GM21360 (cell line): ENCODE measurements around the gene KIF26A.

ENCODE experiments used
- ATAC-seq: cut with Tn5 transposase; IDR thresholded peaks from one replicate; pipeline ENCODE4 v1.9.1; 2021; ENCODE audit warnings: mild to moderate bottlenecking, moderate library complexity; ENCODE audit not compliant: unreplicated experiment

Gene KIF26A

GRCh38 chr14:104130974-104131651 lies 7.3 kb upstream of the KIF26A start:
- ATAC-seq = no peak

DNA sequence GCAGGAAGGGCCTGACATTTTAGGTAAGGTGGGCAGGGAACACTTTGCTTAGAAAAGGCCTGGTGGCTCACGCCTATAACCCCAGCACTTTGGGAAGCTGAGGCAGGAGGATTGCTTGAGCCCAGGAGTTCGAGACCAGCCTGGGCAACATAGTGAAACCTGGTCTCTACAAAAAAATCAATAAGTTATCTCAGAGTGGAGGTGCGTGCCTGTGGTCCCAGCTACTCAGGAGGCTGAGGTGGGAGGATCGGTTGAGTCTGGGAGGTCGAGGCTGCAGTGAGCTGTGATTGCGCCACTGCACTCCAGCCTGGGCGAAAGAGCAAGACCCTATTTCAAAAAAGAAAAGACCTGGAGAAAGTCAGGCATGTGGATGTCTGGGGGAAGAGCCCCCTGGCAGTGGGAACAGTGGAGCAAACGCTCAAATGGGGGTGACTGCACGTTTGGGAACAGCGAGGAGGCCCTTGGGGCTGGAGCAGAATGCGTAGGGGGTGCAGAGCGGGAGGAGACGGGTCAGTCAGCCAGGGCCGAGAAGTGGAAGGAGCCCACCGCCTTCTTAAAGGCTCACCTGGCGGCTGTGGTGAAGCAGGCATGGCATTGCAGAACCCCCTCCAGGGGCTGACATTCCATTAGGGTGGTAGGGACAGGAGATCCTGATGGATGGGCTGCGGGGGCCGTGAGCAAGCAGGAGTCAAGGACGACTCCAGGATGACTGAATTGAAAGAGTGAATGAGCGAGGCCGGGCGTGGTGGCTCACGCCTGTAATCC lies 6.2 kb upstream of the KIF26A start:
- ATAC-seq = no peak

- no peak for ATAC-seq
Measured at GRCh38 chr14:104132981-104133380, 5.4 kb upstream of the KIF26A start.

- ATAC-seq = no peak
Measured at GRCh38 chr14:104133496-104133895, 4.9 kb upstream of the KIF26A start.

DNA sequence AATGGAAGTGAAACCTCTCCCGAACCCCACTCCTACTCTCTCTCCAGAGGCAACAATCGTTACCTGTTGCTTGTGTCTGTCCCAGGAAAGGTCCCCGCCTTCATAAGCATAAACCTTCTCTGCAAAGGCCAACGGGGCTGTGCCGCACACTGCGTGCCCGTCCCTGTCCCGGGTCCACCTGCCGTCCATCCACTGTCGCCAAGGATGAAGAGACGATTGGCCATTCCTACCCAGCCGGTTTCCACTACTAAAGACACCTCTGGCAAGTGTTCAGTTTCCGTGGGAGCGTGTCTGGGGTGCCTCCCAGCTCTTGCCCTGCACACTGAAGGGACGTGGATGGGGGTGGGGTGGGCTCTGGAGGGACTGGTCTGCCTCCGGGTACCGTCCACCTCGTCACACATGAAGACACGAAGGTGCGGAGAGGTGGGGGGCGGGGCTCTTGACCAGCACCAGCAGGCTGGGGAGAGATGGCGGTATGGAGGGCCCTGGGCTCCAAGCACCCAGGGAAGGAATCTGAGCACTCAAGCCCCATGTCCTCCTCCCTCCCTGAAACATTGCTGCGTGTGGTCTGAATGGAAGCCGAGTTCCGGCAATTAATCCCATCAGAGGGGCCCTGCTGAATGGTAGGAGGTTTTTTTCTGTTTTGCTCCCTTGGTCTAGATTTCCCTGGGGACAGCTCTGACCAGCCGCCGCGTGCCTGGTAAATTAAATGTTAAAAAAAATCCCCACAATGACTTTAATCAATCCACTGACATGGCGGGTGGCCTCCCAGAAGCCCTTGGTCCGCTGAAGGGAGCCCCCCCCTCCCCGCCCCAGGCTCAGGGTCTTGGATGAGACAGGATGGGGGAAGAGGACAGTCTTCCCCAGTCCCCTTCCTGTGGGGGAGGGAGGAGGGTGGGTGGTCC lies 4.1 kb upstream of the KIF26A start:
- ATAC-seq = no peak

GRCh38 chr14:104135121-104135903 lies 3.1 kb upstream of the KIF26A start:
- no peak for ATAC-seq

- ATAC-seq = no peak
Measured at GRCh38 chr14:104135904-104136471, 2.4 kb upstream of the KIF26A start.

GRCh38 chr14:104136472-104137296 lies 1.7 kb upstream of the KIF26A start:
- no peak for ATAC-seq

DNA sequence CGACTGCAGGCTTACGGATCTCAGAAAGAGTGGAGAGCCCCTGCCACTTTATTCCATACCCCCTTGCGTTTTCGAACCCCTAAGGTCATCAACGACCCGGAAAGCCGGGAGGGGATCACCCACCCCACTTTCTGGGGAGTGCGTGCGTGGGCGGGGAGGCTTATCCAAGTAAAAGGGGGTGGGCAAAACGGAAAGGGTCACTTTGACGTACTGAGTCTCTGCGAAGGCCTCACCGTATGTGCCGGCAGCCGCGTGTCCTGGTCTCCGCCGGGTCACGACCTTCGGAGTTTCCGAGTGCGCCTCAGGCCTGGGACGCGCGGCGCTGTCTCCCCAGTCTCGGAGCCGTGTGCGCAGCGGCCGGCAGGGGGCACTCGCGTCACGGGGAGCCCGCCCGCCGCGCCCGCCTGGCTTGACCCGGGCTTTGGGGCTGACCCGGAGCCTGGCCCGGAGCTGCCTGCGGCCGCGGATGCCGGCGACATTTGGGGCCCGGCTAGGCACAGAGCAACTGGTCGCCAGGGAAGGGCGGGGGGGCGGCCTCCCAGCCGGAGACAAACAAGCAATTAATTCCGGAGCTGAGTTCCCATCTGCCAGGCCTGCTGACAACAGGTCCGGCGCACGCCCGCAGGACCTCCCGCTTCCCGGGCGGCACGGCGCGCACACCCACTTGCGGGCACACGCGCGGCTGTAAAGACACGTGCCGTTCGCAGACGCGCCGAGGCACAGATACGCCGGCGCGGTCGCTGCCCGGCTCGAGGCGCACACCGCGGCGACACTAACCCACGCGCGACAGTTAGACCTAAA lies 890 bp upstream of the KIF26A start:
- ATAC-seq = peak; percentile 68

DNA sequence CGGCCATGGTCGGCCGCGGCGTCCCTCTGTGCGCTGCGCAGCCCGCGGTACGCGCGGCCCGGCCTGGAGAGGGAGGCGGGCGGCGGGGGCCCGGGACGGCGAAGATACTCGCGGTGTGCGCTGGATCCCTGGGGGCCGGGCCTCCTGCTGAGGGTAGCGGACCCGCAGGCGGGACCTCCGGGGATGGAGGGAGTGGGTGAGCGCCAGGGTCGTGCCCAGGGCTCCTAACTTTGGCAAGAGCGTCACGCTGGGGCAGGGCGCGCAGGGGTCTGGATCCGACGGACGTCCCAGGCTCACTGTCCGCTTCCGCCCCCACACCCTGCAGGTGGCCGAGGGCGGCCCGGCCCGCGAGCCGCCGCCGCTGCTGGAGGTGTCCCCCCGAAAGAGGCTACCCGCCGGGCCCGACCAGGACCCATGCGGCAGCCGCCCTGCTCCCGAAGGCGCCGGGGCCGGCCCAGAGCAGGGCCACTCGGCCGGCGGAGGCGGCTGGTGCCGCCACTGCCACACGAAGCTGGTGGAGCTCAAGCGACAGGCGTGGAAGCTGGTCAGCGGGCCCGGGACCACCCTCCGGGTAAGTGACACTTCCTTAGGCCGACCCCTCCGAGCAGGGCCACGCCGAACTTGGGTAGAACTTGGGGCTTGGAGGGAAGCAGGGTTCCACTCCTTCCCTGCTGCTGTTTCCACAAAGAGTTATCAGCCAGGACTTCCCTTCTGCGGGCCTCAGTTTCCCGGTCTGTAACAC lies 502 bp downstream of the KIF26A start:
- ATAC-seq = no peak

DNA sequence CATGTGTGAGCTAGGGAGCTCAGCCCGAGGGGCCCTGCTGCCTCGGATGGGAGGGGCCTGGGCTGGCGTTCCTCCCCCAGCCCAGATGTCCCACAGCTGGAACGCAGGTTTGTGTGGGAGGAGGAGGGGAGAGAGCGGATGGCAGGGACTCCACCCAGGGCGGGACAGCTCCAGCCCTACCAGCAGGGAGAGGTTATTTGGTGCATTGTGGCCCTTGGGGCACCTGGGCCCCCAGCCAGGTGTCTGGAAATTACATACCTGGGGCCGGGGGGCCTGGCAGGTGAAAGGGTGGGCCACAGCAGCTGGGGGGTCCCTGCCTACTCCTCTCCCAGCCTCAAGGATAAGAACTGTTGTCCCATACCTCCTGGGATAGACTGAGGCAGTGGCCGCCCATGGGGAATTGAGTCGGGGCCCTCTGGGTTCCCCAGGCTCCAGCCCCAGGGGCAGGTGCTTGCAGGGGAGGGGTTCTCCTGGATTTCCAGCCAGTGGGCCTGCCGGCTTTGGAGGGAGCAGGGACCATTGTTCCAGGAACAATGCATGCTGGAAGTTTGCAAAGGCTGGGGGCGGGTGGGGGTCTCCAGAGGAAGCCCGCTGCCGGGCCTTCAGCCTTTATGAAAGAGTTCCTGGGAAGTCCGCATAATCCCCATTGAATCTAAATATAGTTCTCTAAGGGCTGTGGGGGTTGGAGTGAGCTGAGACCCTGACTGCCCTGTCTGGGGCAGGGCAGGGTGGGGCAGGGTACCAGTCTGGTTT lies 1.2 kb downstream of the KIF26A start:
- no peak for ATAC-seq

GRCh38 chr14:104140213-104140462 lies 1.8 kb downstream of the KIF26A start:
- no peak for ATAC-seq

- ATAC-seq = no peak
Measured at GRCh38 chr14:104140463-104141331, 2.3 kb downstream of the KIF26A start.

DNA sequence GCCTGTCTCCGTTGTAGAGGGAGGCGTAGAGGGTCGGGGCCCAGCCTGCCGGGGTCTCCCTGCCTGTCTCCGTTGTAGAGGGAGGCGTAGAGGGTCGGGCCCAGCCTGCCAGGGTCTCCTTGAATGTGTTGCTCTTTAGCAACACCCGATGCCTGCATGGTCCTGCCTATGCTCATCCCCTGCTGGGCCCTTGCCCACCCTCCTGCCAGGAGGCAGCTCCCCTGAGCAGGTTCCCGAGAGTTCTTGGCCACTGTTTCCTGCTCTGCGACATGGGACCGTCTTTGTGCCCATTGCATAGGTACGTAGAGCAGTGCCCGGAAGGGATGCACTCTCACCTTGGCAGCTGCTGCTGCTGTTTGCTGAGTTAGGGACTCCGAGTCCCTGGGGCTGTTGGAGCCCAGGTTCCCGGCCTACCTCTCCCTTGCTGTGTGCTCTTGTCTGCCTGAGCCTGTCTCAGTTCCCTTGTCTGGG lies 3.3 kb downstream of the KIF26A start:
- ATAC-seq = no peak

GRCh38 chr14:104142136-104142945 lies 4.0 kb downstream of the KIF26A start:
- no peak for ATAC-seq
